ENCODE results near the gene RND3. TPM values are rescaled to one million over a fixed set of nuclear protein-coding genes. Genes with fewer than 3 reads are reported as not detected.

RND3 gene
- total and polyA plus RNA-seq, 8 donors = 10.3 to 58.2 (median 27.1) TPM

GRCh38 chr2:150441226-150441625, 46.2 kb downstream of the RND3 start:
- TF ChIP-seq POLR2AphosphoS5 (IDR thresholded peaks at IDR 0.05) (no peak), EP300 (IDR thresholded peaks at IDR 0.05) (no peak), POLR2A (IDR thresholded peaks at IDR 0.05) (no peak)
- TF ChIP-seq, protein P1, sequence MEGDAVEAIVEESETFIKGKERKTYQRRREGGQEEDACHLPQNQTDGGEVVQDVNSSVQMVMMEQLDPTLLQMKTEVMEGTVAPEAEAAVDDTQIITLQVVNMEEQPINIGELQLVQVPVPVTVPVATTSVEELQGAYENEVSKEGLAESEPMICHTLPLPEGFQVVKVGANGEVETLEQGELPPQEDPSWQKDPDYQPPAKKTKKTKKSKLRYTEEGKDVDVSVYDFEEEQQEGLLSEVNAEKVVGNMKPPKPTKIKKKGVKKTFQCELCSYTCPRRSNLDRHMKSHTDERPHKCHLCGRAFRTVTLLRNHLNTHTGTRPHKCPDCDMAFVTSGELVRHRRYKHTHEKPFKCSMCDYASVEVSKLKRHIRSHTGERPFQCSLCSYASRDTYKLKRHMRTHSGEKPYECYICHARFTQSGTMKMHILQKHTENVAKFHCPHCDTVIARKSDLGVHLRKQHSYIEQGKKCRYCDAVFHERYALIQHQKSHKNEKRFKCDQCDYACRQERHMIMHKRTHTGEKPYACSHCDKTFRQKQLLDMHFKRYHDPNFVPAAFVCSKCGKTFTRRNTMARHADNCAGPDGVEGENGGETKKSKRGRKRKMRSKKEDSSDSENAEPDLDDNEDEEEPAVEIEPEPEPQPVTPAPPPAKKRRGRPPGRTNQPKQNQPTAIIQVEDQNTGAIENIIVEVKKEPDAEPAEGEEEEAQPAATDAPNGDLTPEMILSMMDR (IDR thresholded peaks at IDR 0.05) = no peak
- H3K4me3 ChIP-seq = no peak overlapping the region
- H3K36me3 ChIP-seq = no peaks in the 10 kb centered on the region
- no peak for DNase-seq
- no peaks in the 10 kb centered on the region for H3K9me3 ChIP-seq
- no peaks in the 10 kb centered on the region for H3K27me3 ChIP-seq
- WGBS, 5 donors = 67 to 90% (median 80%) methylated on average over 2 of the region's 2 CpGs
- no peaks in the 10 kb centered on the region for H3K4me1 ChIP-seq
- no peak overlapping the region for H3K27ac ChIP-seq
- intact Hi-C loops (cut with DNase I; ENCODE audit: low total_unique reads) = no loop called here

GRCh38 chr2:150438654-150439053, 48.8 kb downstream of the RND3 start:
- intact Hi-C loops (cut with DNase I; ENCODE audit: low total_unique reads) = no loop called here
- no peaks in the 10 kb centered on the region for H3K36me3 ChIP-seq
- no peaks in the 10 kb centered on the region for H3K9me3 ChIP-seq
- no peak overlapping the region for H3K4me3 ChIP-seq
- 86 to 92% (median 88%) methylated on average over 2 of the region's 2 CpGs for WGBS, 5 donors
- TF ChIP-seq, protein P1 (IDR thresholded peaks at IDR 0.05) = no peak
- no peak for TF ChIP-seq EP300 (IDR thresholded peaks at IDR 0.05)
- no peak for TF ChIP-seq POLR2A (IDR thresholded peaks at IDR 0.05)
- no peak for TF ChIP-seq POLR2AphosphoS5 (IDR thresholded peaks at IDR 0.05)
- DNase-seq = no peak
- H3K27me3 ChIP-seq = no peaks in the 10 kb centered on the region
- no peaks in the 10 kb centered on the region for H3K4me1 ChIP-seq
- H3K27ac ChIP-seq = no peak overlapping the region

DNA sequence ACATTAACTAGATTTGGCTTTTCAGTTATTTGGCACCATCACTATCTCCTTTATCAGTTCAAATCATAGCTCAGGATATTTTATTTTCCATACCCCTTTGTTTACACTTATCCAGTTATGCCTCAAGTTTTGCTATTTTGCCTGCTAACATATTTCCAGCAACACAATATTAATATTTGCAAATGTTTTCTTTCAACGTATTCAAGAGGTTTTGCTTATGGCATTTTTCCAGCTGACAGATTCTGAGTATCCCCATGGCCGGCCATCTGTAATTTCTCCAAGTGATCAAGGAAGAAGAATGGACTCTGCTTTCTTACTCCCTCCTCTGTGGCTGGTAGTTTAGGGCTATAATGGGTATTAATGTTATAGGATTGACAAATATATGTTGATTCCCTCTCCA, 49.4 kb downstream of the RND3 start:
- Histone ChIP-seq H3K9me3 (no peaks in the 10 kb centered on the region), H3K27me3 (no peaks in the 10 kb centered on the region), H3K4me1 (no peaks in the 10 kb centered on the region), H3K36me3 (no peaks in the 10 kb centered on the region), H3K4me3 (no peak overlapping the region), H3K27ac (no peak overlapping the region)
- intact Hi-C loops (cut with DNase I; ENCODE audit: low total_unique reads) = no loop called here
- 61 to 82% (median 79%) methylated on average over 2 of the region's 2 CpGs for WGBS, 5 donors
- peak in 1 of 2 donors; percentile 31 for DNase-seq
- no peak for TF ChIP-seq EP300 (IDR thresholded peaks at IDR 0.05)
- TF ChIP-seq, protein P1 (IDR thresholded peaks at IDR 0.05) = no peak
- TF ChIP-seq POLR2AphosphoS5 (IDR thresholded peaks at IDR 0.05) = no peak
- TF ChIP-seq POLR2A (IDR thresholded peaks at IDR 0.05) = no peak

DNA sequence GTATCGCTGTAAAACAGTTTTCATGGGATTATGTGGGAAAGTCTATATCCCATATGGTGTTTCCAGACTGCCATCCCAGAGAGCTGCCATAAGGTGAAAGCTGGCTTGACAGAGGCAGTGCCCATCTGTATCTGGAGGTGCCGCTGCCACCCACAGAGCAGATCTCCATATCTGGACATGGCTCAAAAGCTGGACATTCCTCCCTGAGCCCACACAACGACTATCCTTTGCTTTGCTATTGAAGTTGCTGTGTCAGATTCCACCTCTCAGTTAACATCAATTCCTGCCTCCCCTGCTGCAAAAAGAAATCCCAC, 55.2 kb downstream of the RND3 start:
- Histone ChIP-seq H3K36me3 (no peaks in the 10 kb centered on the region), H3K4me1 (no peaks in the 10 kb centered on the region), H3K9me3 (no peaks in the 10 kb centered on the region), H3K27me3 (no peaks in the 10 kb centered on the region), H3K27ac (no peak overlapping the region), H3K4me3 (no peak overlapping the region)
- intact Hi-C loops (cut with DNase I; ENCODE audit: low total_unique reads) = no loop called here
- DNase-seq = no peak
- 75 to 84% (median 80%) methylated on average over 3 of the region's 3 CpGs for WGBS, 5 donors
- TF ChIP-seq EP300 (IDR thresholded peaks at IDR 0.05) (no peak), POLR2A (IDR thresholded peaks at IDR 0.05) (no peak), POLR2AphosphoS5 (IDR thresholded peaks at IDR 0.05) (no peak)
- TF ChIP-seq, protein P1 (IDR thresholded peaks at IDR 0.05) = no peak
